C4-2B (cell line): ENCODE measurements around the gene DICER1.
"Not testable (repeated sequence)": the region's sequence is repeated elsewhere in the genome, so short reads cannot be mapped to it uniquely, and the experiment has no call there.

Experiments
- H3K27ac ChIP-seq: fragments of 450-650 bp; 2 replicates; pipeline ENCODE4 v1.5.1; 2017
- CTCF ChIP-seq: fragments of 450-650 bp; conservative IDR thresholded peaks from 2 replicates; pipeline ENCODE4 v1.5.1; 2017; ENCODE audit warnings: mild to moderate bottlenecking
- ZFX ChIP-seq: fragments of 450-650 bp; IDR thresholded peaks from 2 replicates; pipeline ENCODE4 v1.6.1; 2017

DICER1 gene

GRCh38 chr14:95146079-95146771, 11.1 kb downstream of the DICER1 start:
- peak overlapping the region; percentile 71 for H3K27ac ChIP-seq
- no peak for TF ChIP-seq CTCF
- no peak for TF ChIP-seq ZFX

- no peak overlapping the region for H3K27ac ChIP-seq
- TF ChIP-seq ZFX (no peak), CTCF (no peak)
Measured at GRCh38 chr14:95144849-95145248, 12.5 kb downstream of the DICER1 start.

- H3K27ac ChIP-seq: no peak overlapping the region
- no peak for TF ChIP-seq CTCF
Measured at GRCh38 chr14:95143808-95144620, 13.3 kb downstream of the DICER1 start.

GRCh38 chr14:95142208-95142607, 15.1 kb downstream of the DICER1 start:
- H3K27ac ChIP-seq: peak overlapping the region; percentile 75; the same call in 1 of the 2 replicates
- TF ChIP-seq CTCF: peak; percentile 15
- TF ChIP-seq ZFX: no peak

- TF ChIP-seq CTCF (no peak), ZFX (no peak)
- peak overlapping the region; percentile 75; the same call in 1 of the 2 replicates for H3K27ac ChIP-seq
Measured at GRCh38 chr14:95141684-95142083, 15.6 kb downstream of the DICER1 start.

- no peak overlapping the region for H3K27ac ChIP-seq
- TF ChIP-seq ZFX (no peak), CTCF (no peak)
Measured at GRCh38 chr14:95140060-95140858, 17.1 kb downstream of the DICER1 start.

- no peak overlapping the region for H3K27ac ChIP-seq
- TF ChIP-seq ZFX (no peak), CTCF (no peak)
Measured at GRCh38 chr14:95138876-95139275, 18.5 kb downstream of the DICER1 start.

GRCh38 chr14:95138455-95138854, 18.9 kb downstream of the DICER1 start:
- not testable (repeated sequence) for H3K27ac ChIP-seq
